OCI-LY1 (cell line): Measurements from ENCODE around the gene WDSUB1.
A peak's percentile ranks its signal among the peaks of the same experiment; 100 is the strongest.

Experiments
- H2AFZ ChIP-seq: fragments of 200-600 bp; sonication (generic), shearing (Covaris generic); 2 replicates; pipeline ENCODE4 v1.6.0; 2014; ENCODE audit warnings: antibody characterized with exemption, mild to moderate bottlenecking, low read length
- H3F3A ChIP-seq: fragments of 200-600 bp; sonication (generic), shearing (Covaris generic); 2 replicates; pipeline ENCODE4 v1.6.0; 2014; ENCODE audit warnings: mild to moderate bottlenecking, antibody characterized with exemption, low read length, moderate library complexity; ENCODE audit not compliant: insufficient read depth
- H3K27ac ChIP-seq: fragments of 200-600 bp; sonication (generic); 2 replicates; pipeline ENCODE4 v1.5.1; 2014; ENCODE audit warnings: low read length, mixed run types, mild to moderate bottlenecking, low read depth; ENCODE audit not compliant: poor library complexity, severe bottlenecking
- H3K27me3 ChIP-seq: fragments of 200-600 bp; sonication (generic); 2 replicates; pipeline ENCODE4 v1.6.0; 2014; ENCODE audit warnings: antibody characterized with exemption, mild to moderate bottlenecking, low read length, moderate library complexity; ENCODE audit not compliant: insufficient read depth
- H3K36me3 ChIP-seq: fragments of 200-600 bp; sonication (generic); 2 replicates; pipeline ENCODE4 v1.6.1; 2014; ENCODE audit warnings: mild to moderate bottlenecking, antibody characterized with exemption, low read length, moderate library complexity, mixed read lengths; ENCODE audit not compliant: insufficient read depth
- H3K4me1 ChIP-seq: fragments of 200-600 bp; sonication (generic); 2 replicates; pipeline ENCODE4 v1.5.1; 2014; ENCODE audit warnings: mild to moderate bottlenecking, low read length, moderate library complexity; ENCODE audit not compliant: insufficient read depth, severe bottlenecking
- H3K4me2 ChIP-seq: fragments of 200-600 bp; sonication (generic), shearing (Covaris generic); 2 replicates; pipeline ENCODE4 v1.6.1; 2014; ENCODE audit warnings: low read length
- H3K4me3 ChIP-seq: fragments of 200-600 bp; sonication (generic); 2 replicates; pipeline ENCODE4 v1.5.1; 2014; ENCODE audit warnings: low read length, low read depth, mild to moderate bottlenecking, mixed read lengths; ENCODE audit not compliant: poor library complexity, severe bottlenecking
- H3K79me2 ChIP-seq: fragments of 200-600 bp; shearing (Covaris generic); 2 replicates; pipeline ENCODE4 v1.6.1; 2016; ENCODE audit warnings: mixed run types, low read length, mixed read lengths; ENCODE audit not compliant: insufficient read depth
- H3K9ac ChIP-seq: fragments of 200-600 bp; sonication (generic), shearing (Covaris generic); 2 replicates; pipeline ENCODE4 v1.6.1; 2014; ENCODE audit warnings: mild to moderate bottlenecking, low read length, mixed read lengths
- H3K9me2 ChIP-seq: fragments of 200-600 bp; sonication (generic), shearing (Covaris generic); 2 replicates; pipeline ENCODE4 v1.6.1; 2014; ENCODE audit warnings: low read depth, mild to moderate bottlenecking, low read length, mixed read lengths
- H3K9me3 ChIP-seq: fragments of 200-600 bp; shearing (Covaris generic); 2 replicates; pipeline ENCODE4 v1.6.1; 2014; ENCODE audit warnings: low read length, mixed read lengths
- H4K20me1 ChIP-seq: fragments of 200-600 bp; sonication (generic), shearing (Covaris generic); 2 replicates; pipeline ENCODE4 v1.6.0; 2016; ENCODE audit warnings: mild to moderate bottlenecking, low read length; ENCODE audit not compliant: insufficient read depth
- CTCF ChIP-seq: fragments of 200-600 bp; sonication (generic), shearing (Covaris generic); IDR thresholded peaks from 2 replicates; pipeline ENCODE4 v1.5.1; 2017; ENCODE audit warnings: mild to moderate bottlenecking, antibody characterized with exemption, low read length, moderate library complexity, mixed read lengths
- EZH2 ChIP-seq: fragments of 200-600 bp; sonication (generic), shearing (Covaris generic); IDR thresholded peaks from 2 replicates; pipeline ENCODE4 v1.8.0; 2017; ENCODE audit warnings: borderline replicate concordance, mixed run types, mild to moderate bottlenecking, antibody characterized with exemption, low read length, moderate library complexity, mixed read lengths

Gene WDSUB1

DNA sequence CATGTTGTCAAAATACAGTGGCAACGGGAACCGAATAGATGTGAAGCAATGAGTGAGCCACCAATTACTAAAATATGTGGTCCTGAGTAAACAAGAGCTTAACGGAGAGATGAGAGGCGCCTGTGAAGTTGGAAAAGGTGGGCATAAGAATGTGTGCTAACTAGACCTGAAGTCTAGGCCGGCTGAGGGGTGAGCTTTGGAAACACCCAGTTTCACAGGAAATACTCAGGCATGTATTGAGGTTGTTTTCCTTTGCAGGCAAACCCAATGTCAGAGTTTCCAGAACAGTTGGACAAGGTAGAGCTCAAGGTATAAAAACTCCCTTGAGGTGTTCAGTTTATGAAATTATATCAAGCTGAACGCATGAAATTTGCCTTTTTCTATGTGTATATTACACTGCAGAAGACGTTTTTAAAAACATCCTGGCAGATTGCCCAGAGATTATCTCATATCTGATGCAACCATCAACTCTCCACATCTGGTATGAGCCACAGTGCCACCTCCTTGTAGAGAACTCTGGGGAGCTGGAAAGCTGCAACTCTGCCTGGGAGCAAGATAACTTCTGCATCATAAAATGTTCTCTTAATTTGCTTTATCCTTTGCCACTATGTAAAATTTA lies 3.9 kb upstream of the WDSUB1 start:
- no peak overlapping the region for H3K4me3 ChIP-seq
- no peaks in the 10 kb centered on the region for H3K9me2 ChIP-seq
- no peaks in the 10 kb centered on the region for H3F3A ChIP-seq
- no peaks in the 10 kb centered on the region for H3K9me3 ChIP-seq
- peak overlapping the region; percentile 84 for H3K27ac ChIP-seq
- peak overlapping the region; percentile 15; the same call in 1 of the 2 replicates for H2AFZ ChIP-seq
- no peaks in the 10 kb centered on the region for H3K27me3 ChIP-seq
- no peaks in the 10 kb centered on the region for H3K36me3 ChIP-seq
- H4K20me1 ChIP-seq: no peaks in the 10 kb centered on the region
- H3K4me1 ChIP-seq: peaks cover 42% of the 10 kb centered on the region
- H3K9ac ChIP-seq: peak overlapping the region; percentile 27; the same call in 1 of the 2 replicates
- TF ChIP-seq EZH2 (no peak), CTCF (peak; percentile 8; the same call in 1 of the 2 replicates)
- peaks cover 7% of the 10 kb centered on the region; the same call in 1 of the 2 replicates for H3K79me2 ChIP-seq
- H3K4me2 ChIP-seq: peak overlapping the region; percentile 54

DNA sequence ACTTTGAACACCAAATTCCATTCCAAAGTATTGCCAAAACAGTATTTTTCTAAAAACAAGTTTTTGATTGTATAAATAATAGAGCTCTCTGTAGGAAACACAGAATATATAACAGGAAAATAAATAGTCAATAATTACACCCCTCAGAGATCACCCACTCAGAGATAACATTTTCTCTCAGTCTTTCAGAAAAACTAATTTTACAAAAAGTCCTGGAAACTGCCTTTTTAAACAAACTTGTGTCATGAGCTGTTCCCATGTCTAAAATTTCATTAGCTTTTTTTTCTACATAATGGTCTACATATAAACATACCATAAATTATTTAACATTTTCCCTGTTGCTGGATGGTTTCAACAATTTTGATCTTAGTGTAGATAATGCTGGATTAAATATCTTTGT lies 1.2 kb upstream of the WDSUB1 start:
- Histone ChIP-seq H3K27ac (peak overlapping the region; percentile 63), H3K4me3 (no peak overlapping the region), H3F3A (peaks cover 7% of the 10 kb centered on the region; the same call in 1 of the 2 replicates), H3K9me3 (no peaks in the 10 kb centered on the region), H4K20me1 (no peaks in the 10 kb centered on the region), H3K27me3 (no peaks in the 10 kb centered on the region), H3K9ac (no peak overlapping the region; the same call in 1 of the 2 replicates), H2AFZ (no peak overlapping the region), H3K36me3 (peaks cover 5% of the 10 kb centered on the region), H3K79me2 (peaks cover 17% of the 10 kb centered on the region; the same call in 1 of the 2 replicates), H3K9me2 (no peaks in the 10 kb centered on the region), H3K4me2 (peak overlapping the region; percentile 68; the same call in 1 of the 2 replicates), H3K4me1 (peaks cover 55% of the 10 kb centered on the region)
- TF ChIP-seq EZH2 (no peak), CTCF (no peak)

DNA sequence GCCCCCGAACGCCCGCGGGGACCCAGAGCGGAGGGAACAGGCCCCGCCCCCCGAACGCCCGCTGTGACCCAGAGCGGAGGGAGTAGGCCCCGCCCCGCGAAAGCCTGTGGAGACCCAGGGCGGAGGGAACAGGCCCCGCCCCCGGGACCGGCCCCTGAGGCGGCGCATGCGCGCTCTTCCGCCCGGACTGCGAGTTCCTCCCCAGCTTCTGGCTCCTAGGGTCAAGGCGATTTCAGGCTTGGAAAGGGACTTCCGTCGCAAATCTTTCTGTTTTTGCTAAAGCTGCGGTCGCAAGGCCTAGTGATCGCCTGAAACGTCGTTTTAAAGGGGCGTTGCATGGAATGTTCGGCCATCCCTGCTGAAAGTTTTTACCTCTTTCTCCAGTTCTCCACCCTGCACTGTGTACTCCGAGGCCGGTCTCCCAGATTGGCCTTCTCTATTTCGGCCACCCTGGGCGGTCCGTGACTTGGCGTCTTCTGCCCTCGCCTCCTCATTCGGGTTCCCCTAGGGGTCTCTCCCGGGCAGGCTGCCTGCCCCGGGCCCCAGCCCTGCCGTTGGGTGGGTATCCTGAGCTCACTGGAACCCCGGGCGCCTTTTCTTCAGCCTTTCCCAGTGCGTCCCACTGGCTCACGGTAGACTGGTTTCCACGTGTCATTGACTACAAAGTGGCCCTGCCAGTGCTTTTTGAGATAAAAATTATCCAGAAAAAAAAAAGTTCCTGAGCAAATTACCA lies 372 bp upstream of the WDSUB1 start:
- no peaks in the 10 kb centered on the region for H4K20me1 ChIP-seq
- peak overlapping the region; percentile 85 for H3K4me2 ChIP-seq
- H3K9ac ChIP-seq: peak overlapping the region; percentile 69
- H3K9me2 ChIP-seq: no peaks in the 10 kb centered on the region
- H3K36me3 ChIP-seq: peaks cover 10% of the 10 kb centered on the region
- no peaks in the 10 kb centered on the region for H3K9me3 ChIP-seq
- no peaks in the 10 kb centered on the region for H3K27me3 ChIP-seq
- H3F3A ChIP-seq: peaks cover 7% of the 10 kb centered on the region; the same call in 1 of the 2 replicates
- H3K4me3 ChIP-seq: peak overlapping the region; percentile 97
- peaks cover 51% of the 10 kb centered on the region for H3K4me1 ChIP-seq
- no peak overlapping the region for H2AFZ ChIP-seq
- peaks cover 17% of the 10 kb centered on the region; the same call in 1 of the 2 replicates for H3K79me2 ChIP-seq
- H3K27ac ChIP-seq: peak overlapping the region; percentile 63
- no peak for TF ChIP-seq CTCF
- no peak for TF ChIP-seq EZH2
